Endothelial cell of umbilical vein (primary cell): ENCODE measurements around the gene NTF4.
"Not testable (repeated sequence)": the region's sequence is repeated elsewhere in the genome, so short reads cannot be mapped to it uniquely, and the experiment has no call there.

Experiments used
- CTCF ChIP-seq, 2 donors: IDR thresholded peaks; 1 replicate in 1 of 2; 2 replicates in 1 of 2; pipeline ENCODE4 v1.5.1; 2011; ENCODE audit warnings: low read length in 2 of 2, mild to moderate bottlenecking in 2 of 2, moderate library complexity in 2 of 2, control low read depth in 1 of 2, inconsistent platforms in 1 of 2, low read depth in 1 of 2; ENCODE audit not compliant: insufficient read depth in 1 of 2; ENCODE audit errors: extremely low read depth in 1 of 2
- EZH2 ChIP-seq: IDR thresholded peaks from 2 replicates; pipeline ENCODE4 v1.6.1; 2012; ENCODE audit warnings: borderline replicate concordance, low read depth, mild to moderate bottlenecking, moderate library complexity, low read length, inconsistent platforms; ENCODE audit not compliant: severe bottlenecking
- JUN ChIP-seq: IDR thresholded peaks from 2 replicates; pipeline ENCODE4 v1.6.1; 2011; ENCODE audit warnings: borderline replicate concordance, low read depth; ENCODE audit not compliant: insufficient read length, insufficient read depth
- MAX ChIP-seq: IDR thresholded peaks from 2 replicates; pipeline ENCODE4 v1.6.1; 2011; ENCODE audit not compliant: insufficient read depth, insufficient read length
- POLR2A ChIP-seq: IDR thresholded peaks from 2 replicates; pipeline ENCODE4 v1.6.1; 2012; ENCODE audit warnings: low read depth, mild to moderate bottlenecking, control low read depth, low read length
- POLR2AphosphoS5 ChIP-seq: IDR thresholded peaks from 2 replicates; pipeline ENCODE4 v1.6.1; 2012; ENCODE audit warnings: low read depth, mild to moderate bottlenecking, control low read depth, low read length, moderate library complexity; ENCODE audit not compliant: insufficient read depth

GRCh38 chr19:49038557-49039276, 25.9 kb downstream of the NTF4 start:
- TF ChIP-seq CTCF (IDR thresholded peaks at IDR 0.05; ENCODE audit: extremely low read depth in 1 of 2, insufficient read depth in 1 of 2, low read depth in 1 of 2, low read length in 2 of 2); POLR2AphosphoS5; EZH2; POLR2A; MAX; JUN: not testable (repeated sequence)
